Bronchial smooth muscle cell (primary cell): Measurements from ENCODE around the gene CHMP2A. TPM values are rescaled to one million over a fixed set of nuclear protein-coding genes. Genes with fewer than 3 reads are reported as not detected.

Source experiments
- total RNA-seq: library from RNA; depleted of rRNA; stranded (reverse); fragments of >200 nt; gene quantifications from 2 replicates; pipeline ENCODE4 v1.2.1, GENCODE V29; 2014

Gene CHMP2A
- total RNA-seq: 177 and 204 TPM in 2 replicates

GRCh38 chr19:58554494-58555368, at the start of gene CHMP2A:
TSS of gene CHMP2A (minus strand) at chr19:58555105. CDS start at chr19:58554212, 893 bp downstream.

DNA sequence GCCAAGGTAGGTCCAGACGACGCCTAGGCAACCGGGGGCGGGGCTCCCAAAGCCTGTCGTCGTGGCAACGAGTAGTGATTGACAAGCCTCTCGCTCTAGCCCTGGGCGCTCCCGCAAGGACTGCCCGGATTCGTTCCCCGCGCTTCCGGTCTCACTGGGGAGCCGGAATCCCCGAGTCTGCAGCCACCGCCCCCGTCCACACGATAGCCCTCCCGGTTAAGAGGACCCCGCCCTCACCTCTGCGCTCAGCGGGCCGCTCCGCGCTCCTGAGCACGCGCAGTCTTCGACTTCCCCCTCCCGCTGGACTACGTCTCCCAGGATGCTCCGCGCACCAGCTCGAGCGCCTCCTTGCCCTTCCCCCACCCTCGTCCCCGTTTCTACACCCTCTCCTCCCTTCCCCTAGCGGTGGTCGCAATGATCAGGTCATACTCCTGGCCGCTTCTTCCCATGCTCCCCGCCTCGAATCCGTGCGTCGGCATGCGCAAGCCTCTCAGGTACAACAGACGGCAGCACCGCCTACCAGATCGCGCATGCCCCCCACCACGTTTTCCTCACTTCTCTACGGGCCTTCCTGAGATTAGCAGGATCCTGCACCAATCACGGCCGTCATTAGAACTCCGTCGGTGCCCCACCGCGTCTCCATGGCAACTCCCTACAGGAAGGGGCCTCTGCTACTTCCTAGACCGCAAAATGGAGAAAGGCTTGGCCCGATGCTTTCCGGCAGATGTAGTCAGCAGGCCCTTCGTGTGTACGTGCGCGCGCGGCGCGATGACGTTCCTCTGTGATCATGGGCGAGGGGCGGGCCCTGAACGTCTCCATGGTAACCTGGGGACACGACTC, 18.1 kb upstream of the CHMP2A start, which contains the start of gene MZF1:
MZF1 (minus strand) TSS at position 518 of the 840 bp plus-strand sequence. CDS start 1,946 bp downstream, outside the sequence.

DNA sequence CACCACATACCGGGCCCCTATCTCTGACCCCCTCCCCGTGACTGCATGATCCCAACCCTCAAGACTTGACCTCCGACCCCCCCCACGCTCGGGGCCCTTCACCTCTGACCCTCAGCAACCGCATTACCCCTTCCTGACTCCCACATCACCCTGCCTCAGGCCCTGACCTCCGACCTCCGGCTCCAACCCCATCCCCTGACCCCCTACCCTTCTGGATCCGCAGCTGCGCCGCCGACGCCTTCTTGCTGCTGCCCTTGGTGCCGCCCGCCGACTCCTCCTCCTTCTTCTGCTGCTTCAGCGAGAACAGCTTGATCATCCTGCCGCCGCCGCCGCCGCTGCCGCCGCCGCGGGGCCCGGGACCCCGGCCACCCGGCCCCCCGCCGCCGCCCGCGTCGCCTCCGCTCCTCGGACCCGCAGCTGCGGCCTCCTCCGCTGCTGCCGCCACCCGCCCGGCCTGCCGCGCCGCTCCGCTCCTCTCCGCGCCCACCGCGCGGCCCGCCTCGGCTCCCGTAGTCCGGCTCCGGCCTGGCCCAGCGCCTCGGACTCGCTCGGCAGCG, 3.2 kb upstream of the CHMP2A start, which contains the start of gene UBE2M:
UBE2M (minus strand) TSS at position 546 of the 557 bp plus-strand sequence; CDS start at position 316, 230 bp downstream.

GRCh38 chr19:58543826-58544590, 10.9 kb downstream of the CHMP2A start, which contains the start of gene TRIM28:
TSS of gene TRIM28 (plus strand) at chr19:58544064. CDS start at chr19:58544758, 694 bp downstream.

GRCh38 chr19:58519355-58520256, 35.3 kb downstream of the CHMP2A start, which contains the start of gene ZBTB45:
TSS of gene ZBTB45 (minus strand) at chr19:58519810. CDS start at chr19:58517673, 2,137 bp downstream.

GRCh38 chr19:58511353-58512208, 43.3 kb downstream of the CHMP2A start, which contains the start of gene SLC27A5:
TSS of gene SLC27A5 (minus strand) at chr19:58511992. CDS start at chr19:58511955, 37 bp downstream.

Other genes with a start within 250 kb of the CHMP2A start
- gene ERVK3-1, start 249.7 kb downstream of the CHMP2A start, total RNA-seq: 25.4 and 31.8 TPM in 2 replicates
- gene ZSCAN22, start 228.1 kb downstream of the CHMP2A start, total RNA-seq: 1.4 and 2.9 TPM in 2 replicates
- 13.9 and 19.7 TPM in 2 replicates for gene A1BG, start 201.6 kb downstream of the CHMP2A start, total RNA-seq
- gene ZNF497, start 192.4 kb downstream of the CHMP2A start, total RNA-seq: 0.79 and 1.7 TPM in 2 replicates
- gene ZNF837, start 174.1 kb downstream of the CHMP2A start, total RNA-seq: 1.2 and 2.0 TPM in 2 replicates
- 2,454 and 4,367 TPM in 2 replicates for gene RPS5, start 167.8 kb downstream of the CHMP2A start, total RNA-seq
- 0.16 and 0.17 TPM in 2 replicates for gene RNF225, start 159.4 kb downstream of the CHMP2A start, total RNA-seq
- gene ZNF584, start 146.5 kb downstream of the CHMP2A start, total RNA-seq: 12.6 and 12.7 TPM in 2 replicates
- 9.1 and 10.4 TPM in 2 replicates for gene ZNF132, start 115.0 kb downstream of the CHMP2A start, total RNA-seq
- 8.0 and 11.3 TPM in 2 replicates for gene ZNF324B, start 103.5 kb downstream of the CHMP2A start, total RNA-seq
- gene ZNF324, start 88.0 kb downstream of the CHMP2A start, total RNA-seq: 9.9 and 15.6 TPM in 2 replicates
- 6.0 and 8.5 TPM in 2 replicates for gene ZNF446, start 78.8 kb downstream of the CHMP2A start, total RNA-seq
- gene SLC27A5, start 43.1 kb downstream of the CHMP2A start, total RNA-seq: 10.1 and 14.0 TPM in 2 replicates
- gene ZBTB45, start 35.3 kb downstream of the CHMP2A start, total RNA-seq: 5.8 and 7.2 TPM in 2 replicates
- gene TRIM28, start 11.0 kb downstream of the CHMP2A start, total RNA-seq: 355 and 415 TPM in 2 replicates
- 69.5 and 80.7 TPM in 2 replicates for gene UBE2M, start 3.5 kb upstream of the CHMP2A start, total RNA-seq
- 12.8 and 19.1 TPM in 2 replicates for gene MZF1, start 18.2 kb upstream of the CHMP2A start, total RNA-seq